Activated CD4-positive, alpha-beta T cell treated with anti-CD3 and anti-CD28 coated beads, Interleukin-2, amount 10 ng/mL, durations not matched to agents 7 days and 5 days (primary cell): ENCODE results near the gene AMFR. TPM values are rescaled to one million over a fixed set of nuclear protein-coding genes. Genes with fewer than 3 reads are reported as not detected.

Experiments used
- CTCF ChIA-PET: fragments of 350-600 bp; sonication (Branson Sonifier 250); formaldehyde crosslinking; loops from one replicate; lab custom pipeline; 2021; ENCODE audit warnings: antibody characterized with exemption; lab: Charles Lee
- POLR2A ChIA-PET: fragments of 350-600 bp; sonication (Branson Sonifier 250); formaldehyde crosslinking; loops from one replicate; lab custom pipeline; 2021; ENCODE audit warnings: antibody characterized with exemption; lab: Charles Lee
- DNase-seq: peaks from one replicate; pipeline ENCODE4 v3.0.0-alpha.2; 2020
- H3K27ac Mint-ChIP-seq: one replicate; pipeline ENCODE4 v1.8.0; 2021; ENCODE audit warnings: mild to moderate bottlenecking, moderate library complexity, mixed read lengths
- H3K27me3 Mint-ChIP-seq: one replicate; pipeline ENCODE4 v1.8.0; 2021; ENCODE audit warnings: mixed read lengths
- H3K36me3 Mint-ChIP-seq: one replicate; pipeline ENCODE4 v1.8.0; 2021; ENCODE audit warnings: low read depth, mixed read lengths
- H3K4me1 Mint-ChIP-seq: one replicate; pipeline ENCODE4 v1.8.0; 2021; ENCODE audit warnings: mixed read lengths
- H3K4me3 Mint-ChIP-seq: one replicate; pipeline ENCODE4 v1.8.0; 2021; ENCODE audit warnings: mild to moderate bottlenecking, moderate library complexity, mixed read lengths
- H3K9me3 Mint-ChIP-seq: one replicate; pipeline ENCODE4 v1.8.0; 2021; ENCODE audit warnings: mixed read lengths
- total RNA-seq, 2 experiments: library from RNA; stranded (reverse); gene quantifications; one replicate each; pipeline ENCODE4 v1.2.3, GENCODE V29; 2021

AMFR gene
- total RNA-seq, 2 experiments from 2014 or later: 52.5 to 58.5 TPM

GRCh38 chr16:56363781-56364565 lies 61.4 kb downstream of the AMFR start:
- Mint-ChIP-seq H3K9me3 (no peaks in the 10 kb centered on the region), H3K4me1 (peaks cover 12% of the 10 kb centered on the region), H3K27ac (no peak overlapping the region), H3K4me3 (no peak overlapping the region), H3K36me3 (peaks cover 15% of the 10 kb centered on the region), H3K27me3 (no peaks in the 10 kb centered on the region)
- no peak for DNase-seq
- CTCF ChIA-PET: interaction anchor here (0.9 to 1.2 kb wide), 2 partner anchors 20 to 34 kb away, joined by 3 read pairs; no protein-coding TSS in a partner anchor
- POLR2A ChIA-PET: no interaction called here

DNA sequence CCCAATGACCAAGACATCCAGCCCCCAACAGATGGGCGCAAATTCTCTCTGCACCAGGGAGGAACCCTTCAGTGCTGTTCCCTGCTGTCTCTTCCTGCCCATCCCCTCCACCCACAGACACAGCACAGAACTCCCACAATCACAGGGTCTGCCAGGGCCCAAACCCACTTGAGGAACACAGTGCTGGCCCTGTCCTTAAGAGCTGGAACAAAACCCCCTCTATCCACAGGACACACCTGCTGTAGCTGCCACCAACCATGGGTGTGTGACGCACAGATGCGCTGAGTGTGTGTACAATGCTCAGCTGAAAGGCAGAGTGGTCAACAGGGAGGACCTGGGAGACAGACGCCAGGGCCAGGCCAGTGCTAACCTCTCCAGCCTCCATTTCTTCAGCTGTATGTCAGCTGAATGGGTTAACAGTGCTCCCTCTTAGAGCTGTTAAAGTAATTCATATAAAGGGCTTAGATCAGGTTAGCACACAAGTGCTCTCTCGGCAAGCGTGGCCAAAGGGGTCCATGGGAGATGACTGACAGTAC lies 62.1 kb downstream of the AMFR start:
- Mint-ChIP-seq H3K27me3 (no peaks in the 10 kb centered on the region), H3K27ac (no peak overlapping the region), H3K9me3 (no peaks in the 10 kb centered on the region), H3K4me3 (no peak overlapping the region), H3K36me3 (peaks cover 11% of the 10 kb centered on the region), H3K4me1 (peaks cover 16% of the 10 kb centered on the region)
- POLR2A ChIA-PET: no interaction called here
- DNase-seq: no peak
- CTCF ChIA-PET: interaction anchor here (1.2 kb wide), 1 partner anchor 19 kb away, joined by 3 read pairs; no protein-coding TSS in a partner anchor

- H3K27ac Mint-ChIP-seq: no peak overlapping the region
- DNase-seq: no peak
- ChIA-PET POLR2A (no interaction called here), CTCF (interaction anchor here (0.6 to 1.2 kb wide), 2 partner anchors 18 to 52 kb away, joined by 3 read pairs; no protein-coding TSS in a partner anchor)
- H3K4me1 Mint-ChIP-seq: peaks cover 20% of the 10 kb centered on the region
- no peak overlapping the region for H3K4me3 Mint-ChIP-seq
- H3K27me3 Mint-ChIP-seq: no peaks in the 10 kb centered on the region
- no peaks in the 10 kb centered on the region for H3K9me3 Mint-ChIP-seq
- H3K36me3 Mint-ChIP-seq: peaks cover 11% of the 10 kb centered on the region
These were observed 62.6 kb downstream of the AMFR start for GRCh38 chr16:56362706-56363105.

DNA sequence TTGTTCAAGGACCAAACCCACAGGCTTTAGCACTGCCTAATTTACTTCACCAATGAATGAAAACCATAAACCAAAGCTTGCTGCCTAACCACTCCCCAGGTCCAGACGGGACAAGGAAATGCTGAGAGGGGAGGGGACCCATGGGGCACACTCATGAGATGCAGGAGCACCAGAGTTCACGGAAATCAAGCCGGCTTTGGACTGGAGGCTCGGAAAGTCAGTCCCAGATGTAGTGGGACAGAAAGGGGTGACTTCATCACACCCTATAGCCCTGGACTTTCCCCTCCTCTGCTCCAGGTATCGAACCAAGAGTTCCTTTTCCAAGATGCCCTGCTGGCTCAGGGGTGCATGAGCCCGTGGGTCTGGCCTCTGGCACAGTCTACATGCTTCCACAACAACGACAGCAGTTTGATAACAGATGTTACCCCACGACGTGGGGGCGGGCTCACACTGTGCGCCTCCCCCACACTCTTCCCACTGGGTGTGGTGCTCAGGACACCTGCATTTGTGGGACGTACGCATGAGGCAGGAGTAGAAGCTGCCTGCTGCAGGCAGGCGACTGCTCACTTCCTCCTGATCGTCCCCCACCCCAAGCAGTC lies 63.2 kb downstream of the AMFR start:
- ChIA-PET POLR2A (interaction anchor here (0.6 kb wide), 1 partner anchor 210 kb away, joined by 3 read pairs; no protein-coding TSS in a partner anchor), CTCF (interaction anchor here (0.6 kb wide), 1 partner anchor 52 kb away, joined by 3 read pairs; no protein-coding TSS in a partner anchor)
- H3K4me1 Mint-ChIP-seq: peaks cover 26% of the 10 kb centered on the region
- H3K27ac Mint-ChIP-seq: no peak overlapping the region
- no peak overlapping the region for H3K4me3 Mint-ChIP-seq
- no peaks in the 10 kb centered on the region for H3K9me3 Mint-ChIP-seq
- no peak for DNase-seq
- no peaks in the 10 kb centered on the region for H3K27me3 Mint-ChIP-seq
- peaks cover 11% of the 10 kb centered on the region for H3K36me3 Mint-ChIP-seq

DNA sequence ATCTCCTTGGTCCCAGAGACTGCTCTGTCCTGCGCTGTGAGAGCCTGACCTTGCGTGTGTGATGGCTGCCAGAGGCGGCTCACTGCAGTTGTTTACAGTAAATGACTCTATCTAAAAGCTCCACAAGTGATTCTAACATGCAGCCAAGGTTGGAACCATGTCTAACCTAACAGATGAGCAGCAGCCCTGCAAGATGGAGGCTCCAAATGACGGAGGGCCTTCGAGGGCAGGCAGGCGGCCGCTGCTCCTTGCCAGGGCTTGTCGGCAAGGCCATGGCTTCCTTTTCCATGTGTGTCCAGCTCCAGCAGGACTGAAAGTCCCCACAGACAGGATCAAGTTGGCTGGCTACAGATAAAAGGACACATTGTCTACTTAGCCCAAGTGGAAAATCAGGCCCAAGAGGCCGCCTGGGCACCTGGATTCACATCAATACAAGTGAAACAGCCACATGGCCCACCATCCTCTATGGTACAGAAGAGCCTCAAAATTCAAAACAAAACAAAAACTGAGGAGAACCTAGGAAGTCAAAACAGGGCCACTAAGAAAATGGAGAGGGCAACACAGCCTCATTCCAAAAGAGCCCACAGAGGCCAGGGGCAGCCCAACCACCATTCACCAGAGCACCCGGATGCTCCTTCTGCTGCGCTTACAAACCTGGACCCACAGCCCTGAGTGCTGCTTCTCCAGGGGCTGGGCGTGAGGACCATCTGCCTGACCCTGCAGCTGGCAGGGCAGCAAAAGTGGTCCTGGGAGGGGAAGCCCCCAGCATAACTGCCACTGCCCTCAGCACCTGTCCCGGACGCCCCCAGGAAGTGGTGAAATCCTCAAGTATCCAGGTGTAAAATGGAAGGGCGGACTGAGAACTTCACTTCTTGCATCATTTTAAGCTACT lies 65.0 kb downstream of the AMFR start:
- Mint-ChIP-seq H3K27ac (peak overlapping the region; percentile 62), H3K4me1 (peaks cover 41% of the 10 kb centered on the region), H3K27me3 (no peaks in the 10 kb centered on the region), H3K4me3 (no peak overlapping the region), H3K36me3 (peaks cover 11% of the 10 kb centered on the region), H3K9me3 (no peaks in the 10 kb centered on the region)
- CTCF ChIA-PET: no interaction called here
- no peak for DNase-seq
- POLR2A ChIA-PET: no interaction called here

- Mint-ChIP-seq H3K27me3 (no peaks in the 10 kb centered on the region), H3K27ac (peak overlapping the region; percentile 96), H3K36me3 (peaks cover 7% of the 10 kb centered on the region), H3K9me3 (no peaks in the 10 kb centered on the region), H3K4me1 (peaks cover 45% of the 10 kb centered on the region), H3K4me3 (peak overlapping the region; percentile 75)
- no peak for DNase-seq
- POLR2A ChIA-PET: no interaction called here
- CTCF ChIA-PET: interaction anchor here (2.5 kb wide), 1 partner anchor 10 kb away, joined by 10 read pairs; no protein-coding TSS in a partner anchor
These were observed 67.5 kb downstream of the AMFR start for GRCh38 chr16:56357765-56358322.

- H3K9me3 Mint-ChIP-seq: no peaks in the 10 kb centered on the region
- ChIA-PET CTCF (interaction anchor here (1.6 to 2.5 kb wide), 2 partner anchors 11 to 25 kb away, joined by 5 to 10 read pairs; no protein-coding TSS in a partner anchor), POLR2A (no interaction called here)
- peak overlapping the region; percentile 75 for H3K4me3 Mint-ChIP-seq
- no peak for DNase-seq
- H3K36me3 Mint-ChIP-seq: peaks cover 2% of the 10 kb centered on the region
- no peaks in the 10 kb centered on the region for H3K27me3 Mint-ChIP-seq
- peaks cover 45% of the 10 kb centered on the region for H3K4me1 Mint-ChIP-seq
- peak overlapping the region; percentile 96 for H3K27ac Mint-ChIP-seq
These were observed 68.0 kb downstream of the AMFR start for GRCh38 chr16:56357241-56357764.

GRCh38 chr16:56356276-56357240 lies 68.8 kb downstream of the AMFR start:
- ChIA-PET CTCF (interaction anchor here (0.6 to 2.5 kb wide), 7 partner anchors 11 to 710 kb away, joined by 3 to 10 read pairs (median 5); no protein-coding TSS in a partner anchor), POLR2A (no interaction called here)
- no peaks in the 10 kb centered on the region for H3K9me3 Mint-ChIP-seq
- H3K27me3 Mint-ChIP-seq: no peaks in the 10 kb centered on the region
- peaks cover 45% of the 10 kb centered on the region for H3K4me1 Mint-ChIP-seq
- peaks cover 2% of the 10 kb centered on the region for H3K36me3 Mint-ChIP-seq
- H3K27ac Mint-ChIP-seq: peak overlapping the region; percentile 96
- DNase-seq: peak; percentile 57
- H3K4me3 Mint-ChIP-seq: peak overlapping the region; percentile 75

- ChIA-PET POLR2A (no interaction called here), CTCF (interaction anchor here (0.9 to 2.5 kb wide), 6 partner anchors 11 to 27 kb away, joined by 3 to 10 read pairs (median 5); no protein-coding TSS in a partner anchor)
- DNase-seq: no peak
- peak overlapping the region; percentile 75 for H3K4me3 Mint-ChIP-seq
- H3K9me3 Mint-ChIP-seq: no peaks in the 10 kb centered on the region
- peaks cover 2% of the 10 kb centered on the region for H3K36me3 Mint-ChIP-seq
- peaks cover 45% of the 10 kb centered on the region for H3K4me1 Mint-ChIP-seq
- H3K27me3 Mint-ChIP-seq: no peaks in the 10 kb centered on the region
- H3K27ac Mint-ChIP-seq: peak overlapping the region; percentile 96
These were observed 69.5 kb downstream of the AMFR start for GRCh38 chr16:56355786-56356275.

- Mint-ChIP-seq H3K9me3 (no peaks in the 10 kb centered on the region), H3K27ac (no peak overlapping the region), H3K4me1 (peaks cover 43% of the 10 kb centered on the region), H3K36me3 (no peaks in the 10 kb centered on the region), H3K4me3 (no peak overlapping the region), H3K27me3 (no peaks in the 10 kb centered on the region)
- ChIA-PET CTCF (interaction anchor here (1.7 kb wide), 2 partner anchors 11 to 13 kb away, joined by 5 read pairs; no protein-coding TSS in a partner anchor), POLR2A (no interaction called here)
- no peak for DNase-seq
These were observed 70.1 kb downstream of the AMFR start for GRCh38 chr16:56355221-56355620.
